ENCODE measurements around the gene PPT1.

Gene PPT1

DNA sequence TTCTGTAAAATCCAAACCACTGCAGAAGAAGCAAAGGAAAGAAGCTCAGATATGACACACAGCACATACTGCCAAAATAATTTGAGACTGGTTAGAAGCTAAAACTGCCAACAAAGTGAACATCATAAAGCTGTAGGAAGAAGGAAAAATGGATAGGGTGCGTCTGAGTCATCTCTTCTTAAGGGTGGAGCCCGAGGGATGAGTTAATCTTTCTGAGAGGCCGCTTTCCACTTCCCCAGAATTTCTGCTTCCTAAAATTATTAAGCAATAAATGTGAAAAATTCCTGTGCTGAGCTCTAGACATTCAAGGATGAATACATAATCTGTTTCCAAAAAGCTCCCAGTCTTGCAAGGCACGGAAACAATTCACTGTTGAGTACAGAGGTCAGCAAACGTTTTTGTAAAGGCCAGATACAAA, 20.1 kb downstream of the PPT1 start:
- DNase-seq (ENCODE audit: insufficient read length, low spot score) (no peak), FAIRE-seq (no peak)
- no peak for TF ChIP-seq POU2F2 (IDR thresholded peaks at IDR 0.05; ENCODE audit: low read depth, low read length)
- no peak for TF ChIP-seq PAX5 (IDR thresholded peaks at IDR 0.05; ENCODE audit: insufficient read depth, low read length, severe bottlenecking)
- no peak for TF ChIP-seq TAF1 (IDR thresholded peaks at IDR 0.05; ENCODE audit: low read depth, low read length)
- TF ChIP-seq POLR2A (IDR thresholded peaks at IDR 0.05; ENCODE audit: low read depth, low read length), result no peak
- no peak for TF ChIP-seq POLR2AphosphoS5 (IDR thresholded peaks at IDR 0.05; ENCODE audit: low read depth, low read length)
- TF ChIP-seq SPI1 (IDR thresholded peaks at IDR 0.05; ENCODE audit: low read depth, low read length), result no peak

DNA sequence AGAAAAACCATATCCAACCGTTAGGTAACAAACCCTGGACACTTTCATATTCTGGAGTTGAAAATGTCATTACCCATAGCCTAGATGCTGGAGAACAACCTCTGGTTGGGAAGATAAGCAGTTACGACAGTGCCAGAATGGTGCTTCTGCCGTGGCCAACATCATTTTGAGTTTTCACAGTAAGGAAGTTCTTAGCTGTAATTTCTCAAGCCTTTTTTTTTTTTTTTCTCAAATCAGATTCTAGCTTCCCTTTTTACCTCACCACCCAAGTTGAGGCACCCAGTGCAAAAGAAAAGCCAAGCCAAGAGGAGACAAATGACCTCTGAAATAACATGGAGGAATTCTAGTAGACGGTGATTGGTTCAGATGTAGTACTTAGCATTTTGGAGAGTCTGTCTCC, 21.8 kb downstream of the PPT1 start:
- TF ChIP-seq POLR2AphosphoS5 (IDR thresholded peaks at IDR 0.05; ENCODE audit: low read depth, low read length), result no peak
- TF ChIP-seq SPI1 (IDR thresholded peaks at IDR 0.05; ENCODE audit: low read depth, low read length), result no peak
- no peak for TF ChIP-seq POLR2A (IDR thresholded peaks at IDR 0.05; ENCODE audit: low read depth, low read length)
- no peak for TF ChIP-seq TAF1 (IDR thresholded peaks at IDR 0.05; ENCODE audit: low read depth, low read length)
- no peak for TF ChIP-seq POU2F2 (IDR thresholded peaks at IDR 0.05; ENCODE audit: low read depth, low read length)
- TF ChIP-seq PAX5 (IDR thresholded peaks at IDR 0.05; ENCODE audit: insufficient read depth, low read length, severe bottlenecking), result no peak
- no peak for FAIRE-seq
- DNase-seq (ENCODE audit: insufficient read length, low spot score), result no peak

DNA sequence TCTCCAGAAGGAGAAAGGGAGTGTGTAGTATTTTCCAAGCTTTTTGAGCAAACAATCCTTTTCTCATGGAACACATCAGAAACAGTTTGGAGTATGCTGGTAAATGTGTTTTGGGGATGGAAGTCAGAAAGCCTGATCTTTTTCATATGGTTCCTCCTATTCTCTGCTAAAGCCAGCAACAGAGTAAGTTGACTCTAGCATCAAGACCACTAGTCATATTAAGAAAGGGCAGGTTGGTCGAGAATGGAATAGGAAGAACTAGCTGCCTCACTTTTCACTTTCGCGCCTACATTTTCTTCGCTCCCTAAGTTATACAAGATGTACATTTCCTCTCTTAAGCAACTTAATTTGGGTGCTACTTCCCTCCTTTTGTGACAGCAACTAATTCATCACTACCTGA, 24.0 kb downstream of the PPT1 start:
- FAIRE-seq, result peak; percentile 16
- DNase-seq (ENCODE audit: insufficient read length, low spot score), result no peak
- TF ChIP-seq POLR2A (IDR thresholded peaks at IDR 0.05; ENCODE audit: low read depth, low read length), result peak; percentile 40
- TF ChIP-seq POU2F2 (IDR thresholded peaks at IDR 0.05; ENCODE audit: low read depth, low read length), result no peak
- TF ChIP-seq TAF1 (IDR thresholded peaks at IDR 0.05; ENCODE audit: low read depth, low read length), result no peak

DNA sequence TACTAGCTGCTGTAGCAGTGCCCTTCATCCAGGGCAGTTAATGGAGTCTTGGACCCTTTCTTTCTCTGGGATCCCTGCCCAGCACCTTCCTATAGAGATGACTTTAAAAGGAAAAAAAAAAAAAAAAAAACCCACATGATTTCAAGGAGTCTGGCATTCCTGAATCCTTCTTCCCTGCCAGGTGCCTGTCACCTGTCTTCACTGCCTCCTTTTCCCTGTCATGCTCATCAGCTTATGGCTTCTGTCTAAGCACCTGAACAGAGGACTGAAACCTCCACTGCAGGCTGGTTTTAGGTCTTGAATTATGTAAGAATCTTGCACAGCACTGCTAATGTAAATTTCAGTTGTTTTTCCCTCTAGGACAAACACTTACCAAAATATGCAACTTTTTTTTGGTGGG, 24.9 kb downstream of the PPT1 start:
- TF ChIP-seq POLR2AphosphoS5 (IDR thresholded peaks at IDR 0.05; ENCODE audit: low read depth, low read length), result no peak
- no peak for TF ChIP-seq TAF1 (IDR thresholded peaks at IDR 0.05; ENCODE audit: low read depth, low read length)
- DNase-seq (ENCODE audit: insufficient read length, low spot score), result no peak
- FAIRE-seq, result no peak

DNA sequence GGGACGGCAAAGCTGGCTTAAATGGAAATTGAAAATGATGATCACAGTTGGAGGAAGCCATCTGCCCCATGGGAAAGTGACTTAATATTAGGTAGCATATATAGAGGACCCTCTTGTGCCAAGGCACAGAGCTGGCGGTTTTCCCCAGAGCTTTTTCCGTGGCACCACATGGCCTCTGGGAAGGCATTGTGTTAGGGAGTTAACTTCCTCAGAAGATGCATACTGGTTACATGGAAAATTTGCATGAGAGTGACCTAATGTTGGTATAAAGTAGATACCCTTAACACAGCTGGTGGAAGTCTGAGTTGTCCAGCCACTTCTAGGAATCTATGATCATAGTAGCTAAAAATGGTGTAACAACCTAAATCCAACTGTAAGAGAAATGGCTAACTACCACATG, 29.2 kb downstream of the PPT1 start:
- DNase-seq (ENCODE audit: insufficient read length, low spot score) (no peak), FAIRE-seq (no peak)
- TF ChIP-seq POLR2AphosphoS5 (IDR thresholded peaks at IDR 0.05; ENCODE audit: low read depth, low read length), result no peak
- no peak for TF ChIP-seq POLR2A (IDR thresholded peaks at IDR 0.05; ENCODE audit: low read depth, low read length)
- TF ChIP-seq TAF1 (IDR thresholded peaks at IDR 0.05; ENCODE audit: low read depth, low read length), result no peak
- no peak for TF ChIP-seq POU2F2 (IDR thresholded peaks at IDR 0.05; ENCODE audit: low read depth, low read length)
- no peak for TF ChIP-seq PAX5 (IDR thresholded peaks at IDR 0.05; ENCODE audit: insufficient read depth, low read length, severe bottlenecking)
- TF ChIP-seq SPI1 (IDR thresholded peaks at IDR 0.05; ENCODE audit: low read depth, low read length), result no peak

DNA sequence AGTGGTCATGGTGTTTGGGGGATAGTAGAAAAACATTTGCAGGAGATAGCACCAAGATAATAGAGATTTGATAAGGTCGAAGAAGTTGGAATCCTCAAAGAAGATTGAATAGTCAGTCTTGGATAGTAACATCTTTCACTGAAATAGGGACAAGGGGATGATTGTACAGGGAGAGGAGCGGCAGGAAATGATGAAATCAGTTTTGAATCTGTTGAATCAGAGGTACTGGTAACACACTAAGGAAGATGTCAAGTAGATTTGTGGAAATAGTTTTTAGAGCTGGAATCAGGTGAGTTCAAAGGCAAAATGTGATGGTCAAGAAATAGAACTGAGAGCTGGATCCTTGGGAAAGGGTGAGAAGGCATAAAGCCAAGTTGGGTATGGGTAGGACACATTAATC, 30.0 kb downstream of the PPT1 start:
- no peak for TF ChIP-seq POLR2A (IDR thresholded peaks at IDR 0.05; ENCODE audit: low read depth, low read length)
- no peak for TF ChIP-seq PAX5 (IDR thresholded peaks at IDR 0.05; ENCODE audit: insufficient read depth, low read length, severe bottlenecking)
- TF ChIP-seq POLR2AphosphoS5 (IDR thresholded peaks at IDR 0.05; ENCODE audit: low read depth, low read length), result no peak
- TF ChIP-seq POU2F2 (IDR thresholded peaks at IDR 0.05; ENCODE audit: low read depth, low read length), result no peak
- TF ChIP-seq TAF1 (IDR thresholded peaks at IDR 0.05; ENCODE audit: low read depth, low read length), result no peak
- no peak for TF ChIP-seq SPI1 (IDR thresholded peaks at IDR 0.05; ENCODE audit: low read depth, low read length)
- FAIRE-seq, result no peak
- DNase-seq (ENCODE audit: insufficient read length, low spot score), result no peak

DNA sequence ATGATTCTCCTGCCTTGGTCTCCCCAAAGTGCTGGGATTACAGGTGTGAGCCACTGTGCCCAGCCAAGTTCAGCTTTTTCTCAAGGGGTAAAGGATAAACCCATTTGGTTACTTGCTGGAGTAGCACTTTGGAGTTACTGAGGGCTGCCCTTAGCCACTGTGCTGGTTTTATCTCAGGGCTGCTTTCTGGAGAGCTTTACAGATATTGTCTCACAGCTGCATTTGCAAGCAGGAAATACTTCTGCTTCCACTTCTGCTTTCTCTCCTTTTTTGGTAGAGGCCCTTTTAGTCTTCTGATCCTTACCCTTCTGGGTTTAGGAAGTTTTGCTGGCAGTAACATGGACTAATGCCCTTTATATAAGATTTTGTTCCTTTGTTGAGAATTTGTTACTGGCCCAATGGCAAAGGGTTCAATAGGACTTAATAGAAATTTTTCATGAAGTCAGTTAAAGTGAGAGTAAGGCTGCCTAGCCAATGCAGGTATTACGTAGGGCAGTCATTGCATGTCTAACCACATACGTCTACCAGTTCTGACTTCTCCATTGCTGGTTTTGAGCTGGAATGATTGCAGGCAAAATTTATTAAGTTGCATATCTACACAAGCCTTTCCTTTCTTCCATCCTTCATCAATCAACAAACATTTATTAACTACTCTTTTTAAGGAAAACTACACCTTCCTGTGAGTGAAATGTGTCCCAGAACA, 32.1 kb downstream of the PPT1 start:
- DNase-seq (ENCODE audit: insufficient read length, low spot score) (peak; percentile 42), FAIRE-seq (peak; percentile 85)
- no peak for TF ChIP-seq POU2F2 (IDR thresholded peaks at IDR 0.05; ENCODE audit: low read depth, low read length)
- peak; percentile 98 for TF ChIP-seq SPI1 (IDR thresholded peaks at IDR 0.05; ENCODE audit: low read depth, low read length)
- peak; percentile 24; the same call in 1 of the 2 replicates for TF ChIP-seq POLR2A (IDR thresholded peaks at IDR 0.05; ENCODE audit: low read depth, low read length)

DNA sequence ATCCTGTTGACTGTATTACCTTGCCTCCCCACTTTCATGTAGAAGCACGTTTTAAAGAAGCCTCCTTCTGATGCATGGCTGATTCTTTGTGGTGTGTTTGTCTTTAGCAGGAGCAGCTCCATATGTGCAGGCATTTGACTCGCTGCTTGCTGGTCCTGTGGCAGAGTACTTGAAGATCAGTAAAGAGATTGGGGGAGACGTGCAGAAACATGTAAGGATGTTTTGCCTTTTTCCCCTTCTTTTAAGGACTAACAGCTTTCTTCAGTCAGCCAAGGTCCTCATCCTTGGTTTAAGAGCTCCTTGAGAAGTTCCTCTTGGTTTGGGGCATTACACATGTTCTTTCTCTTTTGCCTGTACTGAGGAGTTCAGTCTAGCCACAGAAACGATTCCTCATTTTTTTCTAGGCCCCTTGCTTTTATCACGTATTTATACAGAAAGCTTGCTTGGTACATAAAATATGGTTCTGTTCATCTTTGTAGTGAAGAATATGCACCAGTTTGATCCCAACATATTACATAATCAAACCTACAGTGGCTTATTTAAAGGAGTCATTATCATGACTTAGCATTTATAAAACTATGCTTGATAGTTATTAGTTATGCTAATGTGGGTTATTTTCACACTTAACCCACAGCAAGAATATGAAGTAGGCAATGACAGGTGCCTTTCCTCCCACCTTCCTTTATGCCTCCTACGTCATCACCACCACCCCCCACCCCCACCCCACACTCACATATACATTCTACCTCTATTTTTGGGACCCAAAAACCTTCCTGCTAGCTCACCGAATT, 36.9 kb downstream of the PPT1 start:
- FAIRE-seq, result peak; percentile 82
- no peak for TF ChIP-seq POU2F2 (IDR thresholded peaks at IDR 0.05; ENCODE audit: low read depth, low read length)
- TF ChIP-seq PAX5 (IDR thresholded peaks at IDR 0.05; ENCODE audit: insufficient read depth, low read length, severe bottlenecking), result no peak
- no peak for TF ChIP-seq POLR2AphosphoS5 (IDR thresholded peaks at IDR 0.05; ENCODE audit: low read depth, low read length)
- TF ChIP-seq TAF1 (IDR thresholded peaks at IDR 0.05; ENCODE audit: low read depth, low read length), result no peak
- TF ChIP-seq SPI1 (IDR thresholded peaks at IDR 0.05; ENCODE audit: low read depth, low read length), result no peak
- no peak for TF ChIP-seq POLR2A (IDR thresholded peaks at IDR 0.05; ENCODE audit: low read depth, low read length)
- DNase-seq (ENCODE audit: insufficient read length, low spot score), result no peak

DNA sequence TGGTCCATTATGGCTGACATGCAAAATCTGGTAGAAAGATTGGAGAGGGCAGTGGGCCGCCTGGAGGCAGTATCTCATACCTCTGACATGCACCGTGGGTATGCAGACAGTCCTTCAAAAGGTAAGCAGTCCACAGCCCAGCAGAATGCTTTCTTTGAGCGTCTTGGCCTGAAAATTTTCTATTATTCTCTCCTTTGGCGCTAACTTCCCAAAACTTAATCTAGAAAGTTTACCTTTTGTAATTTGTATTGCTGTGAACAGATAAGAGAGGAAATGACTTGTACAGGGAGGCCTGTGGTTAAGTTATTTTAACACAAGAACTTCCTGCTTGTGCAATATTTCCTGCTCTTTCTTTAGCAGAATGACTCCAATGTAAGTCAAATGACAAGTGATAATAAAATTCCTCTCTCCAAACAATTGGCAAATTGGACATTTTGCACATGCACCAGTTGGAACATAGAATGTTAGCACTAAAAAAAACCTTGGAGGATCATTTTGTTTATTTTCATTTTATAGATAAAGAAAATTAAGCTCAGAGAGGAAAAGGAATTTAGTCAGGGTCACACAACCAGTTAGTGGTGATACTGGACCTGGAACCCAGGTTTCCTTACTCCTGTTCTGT, 37.6 kb downstream of the PPT1 start:
- no peak for DNase-seq (ENCODE audit: insufficient read length, low spot score)
- peak; percentile 83 for FAIRE-seq
- TF ChIP-seq POU2F2 (IDR thresholded peaks at IDR 0.05; ENCODE audit: low read depth, low read length) (no peak), SPI1 (IDR thresholded peaks at IDR 0.05; ENCODE audit: low read depth, low read length) (peak; percentile 36; the same call in 1 of the 2 replicates)

Measured in GM12891 (cell line).